ENCODE data around the gene SP3.

Gene SP3

DNA sequence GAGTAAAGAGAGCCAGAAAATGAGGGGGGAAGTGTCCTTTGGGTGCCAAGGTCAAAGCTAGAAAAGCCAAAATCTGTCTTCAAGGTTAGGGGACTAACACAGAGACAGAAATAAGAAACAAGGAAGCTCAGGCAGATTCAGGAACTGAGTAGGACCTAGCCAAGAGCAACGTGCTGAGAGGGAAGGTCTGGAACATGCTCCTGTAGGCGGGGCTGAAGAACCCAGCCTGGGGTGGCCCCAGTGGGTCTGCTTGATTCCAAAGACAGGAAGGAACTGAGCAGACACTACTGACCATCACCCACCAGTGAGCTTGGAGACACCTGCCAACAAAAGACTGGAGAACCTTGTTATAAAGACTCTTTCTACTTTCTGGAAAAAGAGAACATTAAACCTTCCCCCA lies 105.1 kb downstream of the SP3 start:
- no peak for FAIRE-seq
- TF ChIP-seq POLR2AphosphoS5 (IDR thresholded peaks at IDR 0.05; ENCODE audit: low read depth, low read length) (no peak), SPI1 (IDR thresholded peaks at IDR 0.05; ENCODE audit: low read depth, low read length) (no peak), POU2F2 (IDR thresholded peaks at IDR 0.05; ENCODE audit: low read depth, low read length) (no peak), PAX5 (IDR thresholded peaks at IDR 0.05; ENCODE audit: insufficient read depth, low read length, severe bottlenecking) (no peak)

DNA sequence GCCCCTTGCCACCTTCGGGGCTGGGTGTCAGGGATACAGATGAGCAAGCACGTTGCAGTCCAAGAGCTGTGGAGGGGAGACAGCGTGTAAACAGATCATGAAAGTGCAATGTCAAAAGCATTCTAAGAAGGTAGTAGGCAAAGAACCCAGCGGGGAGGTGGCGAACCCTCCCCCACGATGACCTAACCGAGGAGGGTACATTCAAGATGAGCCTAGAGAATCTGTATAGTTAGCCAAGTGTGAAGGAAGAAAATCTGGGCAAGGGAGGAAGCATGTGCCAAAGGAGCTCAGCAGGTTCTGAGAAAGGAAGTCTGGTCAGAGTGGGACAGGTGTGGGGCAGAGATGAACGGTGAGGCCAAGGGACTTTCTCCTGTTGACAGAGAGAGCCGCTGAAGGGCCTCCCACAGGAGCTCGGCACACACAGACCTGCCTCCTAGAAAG lies 106.9 kb downstream of the SP3 start:
- DNase-seq (ENCODE audit: insufficient read length, low spot score) (peak; percentile 25), FAIRE-seq (peak; percentile 90)
- TF ChIP-seq SPI1 (IDR thresholded peaks at IDR 0.05; ENCODE audit: low read depth, low read length): no peak
- no peak for TF ChIP-seq POLR2A (IDR thresholded peaks at IDR 0.05; ENCODE audit: low read depth, low read length)
- TF ChIP-seq TAF1 (IDR thresholded peaks at IDR 0.05; ENCODE audit: low read depth, low read length): no peak
- TF ChIP-seq POU2F2 (IDR thresholded peaks at IDR 0.05; ENCODE audit: low read depth, low read length): no peak
- TF ChIP-seq POLR2AphosphoS5 (IDR thresholded peaks at IDR 0.05; ENCODE audit: low read depth, low read length): no peak

More for the DNA sequence above, 105.1 kb downstream of the SP3 start:
- no peak for DNase-seq (ENCODE audit: insufficient read length, low spot score)
